Activated naive CD8-positive, alpha-beta T cell treated with anti-CD3 and anti-CD28 coated beads for 36 hours (primary cell): Measurements from ENCODE around the gene KCNA5. TPM values are rescaled to one million over a fixed set of nuclear protein-coding genes. Genes with fewer than 3 reads are reported as not detected.
A peak's percentile ranks its signal among the peaks of the same experiment; 100 is the strongest.

Experiments used
- DNase-seq: peaks from one replicate; pipeline ENCODE4 v3.0.0; 2021
- H3K27ac Mint-ChIP-seq: one replicate; pipeline ENCODE4 v1.8.0; 2022; ENCODE audit warnings: mild to moderate bottlenecking, moderate library complexity, mixed read lengths
- H3K27me3 Mint-ChIP-seq: one replicate; pipeline ENCODE4 v1.8.0; 2022; ENCODE audit warnings: mild to moderate bottlenecking, mixed read lengths
- H3K36me3 Mint-ChIP-seq: one replicate; pipeline ENCODE4 v1.8.0; 2021; ENCODE audit warnings: mild to moderate bottlenecking, mixed read lengths
- H3K4me1 Mint-ChIP-seq: one replicate; pipeline ENCODE4 v1.8.0; 2021; ENCODE audit warnings: mixed read lengths
- H3K4me3 Mint-ChIP-seq: one replicate; pipeline ENCODE4 v1.8.0; 2022; ENCODE audit warnings: mild to moderate bottlenecking, moderate library complexity, mixed read lengths
- H3K9me3 Mint-ChIP-seq: one replicate; pipeline ENCODE4 v1.8.0; 2022; ENCODE audit warnings: mixed read lengths
- total RNA-seq, 2 experiments: library from RNA; stranded (reverse); gene quantifications; one replicate each; pipeline ENCODE4 v1.2.3, GENCODE V29; 2021

The KCNA5 gene
- total RNA-seq, 2 experiments from 2014 or later: not detected

DNA sequence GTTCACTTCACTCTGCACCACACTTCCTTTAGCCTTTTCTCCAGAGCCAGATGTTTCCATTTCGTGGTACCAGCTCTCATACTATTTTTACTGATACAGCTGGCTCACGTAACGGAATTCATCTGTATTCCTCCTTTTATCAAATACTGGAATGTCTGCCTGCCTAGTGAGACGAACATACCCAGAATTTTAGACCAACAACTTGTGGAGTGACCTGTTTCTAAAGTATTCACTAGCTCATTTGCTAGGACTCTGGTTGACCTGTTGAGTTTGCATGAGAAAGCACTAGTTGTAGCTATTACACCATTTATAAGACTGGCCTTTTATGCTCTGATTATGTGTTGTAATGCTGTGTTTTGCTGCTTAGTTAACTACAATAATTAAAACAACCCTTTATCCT lies 22.6 kb downstream of the KCNA5 start:
- Mint-ChIP-seq H3K4me3 (no peak overlapping the region), H3K27me3 (peaks cover 7% of the 10 kb centered on the region), H3K9me3 (no peaks in the 10 kb centered on the region), H3K36me3 (no peaks in the 10 kb centered on the region), H3K27ac (no peak overlapping the region), H3K4me1 (no peaks in the 10 kb centered on the region)
- no peak for DNase-seq

DNA sequence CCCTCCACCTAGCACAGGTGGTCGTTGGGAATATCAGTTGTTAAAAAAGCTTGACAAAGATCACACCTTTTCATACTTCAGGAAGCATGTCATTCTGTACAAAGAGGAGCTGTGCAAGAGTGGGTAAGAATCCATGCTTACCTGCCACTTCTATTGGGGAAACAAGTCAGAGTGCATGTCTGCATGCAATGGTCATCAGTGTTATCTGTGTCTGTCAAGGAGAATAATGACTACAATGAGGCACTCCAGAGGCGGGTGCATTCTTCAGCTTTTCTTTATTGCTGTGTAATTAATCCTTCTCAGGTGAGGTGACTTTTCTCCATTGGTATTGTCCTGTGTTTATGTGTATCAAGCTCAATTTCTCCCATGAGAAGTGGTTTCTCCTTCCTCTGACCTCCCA lies 24.4 kb downstream of the KCNA5 start:
- no peak overlapping the region for H3K27ac Mint-ChIP-seq
- no peaks in the 10 kb centered on the region for H3K36me3 Mint-ChIP-seq
- no peak overlapping the region for H3K4me3 Mint-ChIP-seq
- H3K9me3 Mint-ChIP-seq: no peaks in the 10 kb centered on the region
- H3K4me1 Mint-ChIP-seq: no peaks in the 10 kb centered on the region
- no peak for DNase-seq
- peaks cover 10% of the 10 kb centered on the region for H3K27me3 Mint-ChIP-seq

DNA sequence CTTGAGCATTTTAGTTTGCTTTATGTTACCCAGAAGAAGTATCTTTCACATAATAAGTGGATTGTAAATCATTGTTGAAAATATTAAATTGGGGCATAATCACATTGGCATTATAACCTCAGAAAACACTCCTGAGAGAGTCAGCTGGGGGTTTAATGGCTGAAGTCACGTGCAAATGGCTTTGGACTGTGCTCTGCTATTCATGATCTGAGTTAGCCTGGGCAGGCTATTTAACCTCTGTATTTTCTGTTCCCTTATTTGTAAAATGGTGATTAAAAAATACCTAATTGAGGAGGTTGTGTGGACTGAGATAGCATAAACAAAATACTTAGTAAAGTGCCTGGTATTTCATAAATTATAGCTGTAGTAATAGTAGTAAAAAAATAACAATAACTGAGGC lies 24.9 kb downstream of the KCNA5 start:
- Mint-ChIP-seq H3K36me3 (no peaks in the 10 kb centered on the region), H3K27ac (no peak overlapping the region), H3K4me1 (no peaks in the 10 kb centered on the region), H3K27me3 (peaks cover 12% of the 10 kb centered on the region), H3K4me3 (no peak overlapping the region), H3K9me3 (no peaks in the 10 kb centered on the region)
- no peak for DNase-seq

DNA sequence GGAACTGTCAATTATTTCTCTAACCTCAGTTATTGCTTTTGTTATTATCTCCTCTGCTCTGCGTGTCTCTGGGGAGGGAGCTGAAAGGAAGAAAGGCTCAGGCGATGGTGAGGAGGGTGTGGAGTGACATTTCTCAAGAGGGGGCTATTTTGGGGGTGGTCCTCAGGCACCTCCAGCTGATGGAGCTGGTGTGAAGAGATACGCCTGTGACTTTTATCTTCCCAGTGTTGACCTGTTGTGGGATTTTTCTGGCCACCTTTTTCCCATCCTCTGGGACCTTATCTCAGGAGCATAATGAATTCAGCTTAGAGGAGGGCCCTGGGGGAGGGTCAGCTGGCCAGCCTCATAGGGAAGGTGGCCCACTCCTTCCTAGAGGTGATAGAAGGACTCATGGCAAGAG lies 26.4 kb downstream of the KCNA5 start:
- no peaks in the 10 kb centered on the region for H3K4me1 Mint-ChIP-seq
- H3K9me3 Mint-ChIP-seq: no peaks in the 10 kb centered on the region
- no peak overlapping the region for H3K4me3 Mint-ChIP-seq
- peak overlapping the region; percentile 30 for H3K27ac Mint-ChIP-seq
- H3K36me3 Mint-ChIP-seq: no peaks in the 10 kb centered on the region
- peaks cover 6% of the 10 kb centered on the region for H3K27me3 Mint-ChIP-seq
- no peak for DNase-seq

DNA sequence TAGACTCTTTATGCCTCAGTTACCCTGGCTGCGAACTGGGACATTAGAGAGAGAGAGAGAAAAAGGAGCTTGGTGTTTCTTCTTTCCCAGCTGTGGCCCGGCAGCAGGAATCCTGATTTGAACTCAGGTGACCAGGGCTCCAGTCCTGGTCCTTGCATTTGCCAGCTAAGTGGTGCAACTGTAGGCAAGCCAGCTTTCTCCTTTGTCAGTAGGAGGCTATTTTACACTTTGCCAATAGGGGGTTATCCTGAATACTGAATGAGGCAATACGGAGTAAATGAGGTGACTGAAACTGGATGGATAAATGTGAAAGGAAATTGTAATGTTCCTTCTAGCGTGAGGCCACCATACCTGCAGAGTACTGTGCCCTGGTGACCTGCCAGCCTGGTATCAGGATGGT lies 27.8 kb downstream of the KCNA5 start:
- H3K4me1 Mint-ChIP-seq: no peaks in the 10 kb centered on the region
- H3K27me3 Mint-ChIP-seq: peaks cover 6% of the 10 kb centered on the region
- H3K27ac Mint-ChIP-seq: no peak overlapping the region
- no peaks in the 10 kb centered on the region for H3K36me3 Mint-ChIP-seq
- no peaks in the 10 kb centered on the region for H3K9me3 Mint-ChIP-seq
- H3K4me3 Mint-ChIP-seq: no peak overlapping the region
- no peak for DNase-seq

DNA sequence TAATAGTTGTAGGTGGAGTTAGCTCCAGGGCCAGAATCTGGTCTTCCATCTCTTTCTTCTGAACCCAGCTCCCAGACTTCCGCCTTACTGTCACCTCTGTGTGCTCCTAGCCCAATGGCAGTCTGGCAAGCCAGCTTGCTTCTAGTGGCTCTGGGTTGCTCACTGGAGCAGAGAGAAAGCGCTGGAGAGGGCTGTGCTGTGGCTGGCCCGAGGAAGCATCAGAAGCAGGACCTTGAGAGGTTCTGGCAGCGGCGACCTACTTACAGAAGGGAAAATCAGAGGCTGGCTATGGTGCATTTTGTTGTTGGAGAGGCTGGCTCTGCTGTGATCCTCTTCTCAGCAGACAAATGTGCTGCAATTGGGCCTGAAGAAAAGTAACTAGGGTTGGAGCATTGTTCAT lies 28.6 kb downstream of the KCNA5 start:
- H3K9me3 Mint-ChIP-seq: no peaks in the 10 kb centered on the region
- no peak overlapping the region for H3K27ac Mint-ChIP-seq
- no peak overlapping the region for H3K4me3 Mint-ChIP-seq
- H3K36me3 Mint-ChIP-seq: no peaks in the 10 kb centered on the region
- H3K27me3 Mint-ChIP-seq: peaks cover 6% of the 10 kb centered on the region
- no peaks in the 10 kb centered on the region for H3K4me1 Mint-ChIP-seq
- no peak for DNase-seq

DNA sequence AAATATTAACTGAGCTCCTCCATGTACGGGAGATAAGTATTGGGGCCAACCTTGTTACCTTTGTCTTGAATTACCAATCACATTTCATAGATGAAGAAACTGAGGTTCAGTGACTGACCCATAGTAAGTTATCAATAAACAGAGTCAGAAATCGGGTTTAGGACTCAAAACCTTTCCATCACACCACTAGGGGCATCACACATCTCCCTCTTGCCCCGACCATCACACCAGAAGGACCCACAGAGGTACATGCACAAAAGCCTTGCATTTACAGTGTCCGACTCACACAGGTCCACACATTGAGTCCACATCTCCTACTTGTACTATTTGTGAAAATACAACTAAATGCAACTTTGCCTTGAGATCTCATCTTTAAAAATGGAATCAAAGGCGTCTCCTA lies 29.4 kb downstream of the KCNA5 start:
- Mint-ChIP-seq H3K27me3 (peaks cover 6% of the 10 kb centered on the region), H3K4me3 (no peak overlapping the region), H3K36me3 (no peaks in the 10 kb centered on the region), H3K27ac (no peak overlapping the region), H3K9me3 (no peaks in the 10 kb centered on the region), H3K4me1 (no peaks in the 10 kb centered on the region)
- no peak for DNase-seq

DNA sequence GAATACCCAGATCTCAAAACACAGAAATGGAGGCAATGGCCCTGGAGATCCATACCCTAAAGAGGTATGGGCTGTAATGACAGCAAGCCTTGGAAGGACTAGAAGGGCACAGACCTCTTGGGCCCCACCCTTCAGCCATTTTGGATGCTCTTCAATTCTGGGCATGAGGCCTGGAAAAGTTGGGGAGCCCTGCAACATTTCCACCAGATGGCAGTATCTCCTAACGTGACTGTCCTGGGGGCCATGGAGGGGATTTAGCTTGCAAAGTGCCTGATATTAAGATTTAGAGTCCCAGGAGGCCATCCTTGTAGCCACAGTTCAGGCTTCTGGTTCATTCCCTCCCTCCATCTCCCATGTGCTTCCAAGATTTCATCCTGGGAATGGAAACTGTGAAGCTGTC lies 30.2 kb downstream of the KCNA5 start:
- no peak for DNase-seq
- peaks cover 6% of the 10 kb centered on the region for H3K27me3 Mint-ChIP-seq
- H3K4me1 Mint-ChIP-seq: no peaks in the 10 kb centered on the region

DNA sequence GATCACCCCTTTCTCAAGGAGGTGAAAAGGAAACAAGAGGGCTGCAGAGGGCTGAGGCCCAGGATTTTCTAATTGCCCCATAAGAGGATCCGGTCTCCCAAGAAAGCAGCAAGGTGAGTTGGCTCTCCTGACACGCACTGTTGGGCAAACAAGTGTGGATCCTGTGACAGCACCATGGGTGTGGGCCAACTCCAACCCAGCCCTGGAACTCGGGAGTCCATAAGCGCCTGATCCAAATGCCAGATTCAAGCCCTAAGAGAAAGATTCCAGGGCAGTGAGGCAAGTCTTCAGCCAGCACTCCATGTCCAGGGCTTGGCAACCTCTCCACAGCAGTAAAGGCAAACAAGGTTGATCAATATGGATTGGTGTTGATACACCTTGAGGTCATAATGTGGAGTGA lies 33.1 kb downstream of the KCNA5 start:
- Mint-ChIP-seq H3K36me3 (no peaks in the 10 kb centered on the region), H3K4me1 (no peaks in the 10 kb centered on the region), H3K27me3 (peaks cover 6% of the 10 kb centered on the region), H3K9me3 (no peaks in the 10 kb centered on the region), H3K27ac (no peak overlapping the region), H3K4me3 (no peak overlapping the region)
- DNase-seq: no peak

More for the DNA sequence above, 30.2 kb downstream of the KCNA5 start:
- no peaks in the 10 kb centered on the region for H3K36me3 Mint-ChIP-seq
- no peak overlapping the region for H3K27ac Mint-ChIP-seq
- no peak overlapping the region for H3K4me3 Mint-ChIP-seq
- no peaks in the 10 kb centered on the region for H3K9me3 Mint-ChIP-seq

DNA sequence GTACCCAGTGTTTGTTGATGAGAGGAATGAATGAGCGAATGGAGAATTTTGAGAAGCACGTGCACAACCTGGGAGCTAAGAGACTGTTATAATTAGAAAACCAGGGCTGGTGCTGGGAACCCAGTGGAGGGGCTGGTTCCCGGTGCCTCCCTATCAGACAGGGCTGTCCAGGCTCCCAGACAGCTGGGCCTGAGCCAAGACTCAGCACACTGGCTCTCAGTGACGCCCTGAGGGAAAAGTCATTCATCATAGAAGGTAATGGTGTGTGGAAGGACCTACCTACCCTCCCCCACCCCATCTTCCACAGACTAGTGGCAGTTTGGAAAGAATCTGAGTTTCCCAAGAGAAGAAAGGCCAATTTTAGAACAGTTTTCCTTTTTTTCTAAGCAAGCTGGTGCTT lies 34.7 kb downstream of the KCNA5 start:
- Mint-ChIP-seq H3K4me3 (no peak overlapping the region), H3K36me3 (no peaks in the 10 kb centered on the region), H3K27me3 (peaks cover under 1% of the 10 kb centered on the region), H3K9me3 (no peaks in the 10 kb centered on the region), H3K4me1 (no peaks in the 10 kb centered on the region), H3K27ac (no peak overlapping the region)
- DNase-seq: no peak

DNA sequence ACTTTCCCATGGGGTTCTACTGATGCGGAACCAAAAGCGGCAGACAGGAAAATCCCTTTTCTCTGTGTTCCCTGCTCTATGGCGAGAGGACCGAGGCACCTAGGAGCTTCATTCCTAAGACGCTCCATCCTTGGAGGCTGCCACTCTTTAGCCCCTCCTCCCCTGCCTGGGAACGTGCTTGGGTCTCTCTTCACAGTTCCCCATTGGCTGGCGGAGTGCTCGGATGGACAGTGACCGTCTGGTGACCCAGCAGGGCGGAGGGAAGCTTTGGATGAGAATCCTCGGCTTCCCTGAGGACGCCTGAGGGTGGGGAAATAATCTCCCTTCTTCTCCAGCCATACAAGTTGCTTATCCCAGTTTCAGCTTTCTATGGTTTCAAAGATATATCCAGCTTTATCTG lies 37.3 kb downstream of the KCNA5 start:
- no peaks in the 10 kb centered on the region for H3K4me1 Mint-ChIP-seq
- no peaks in the 10 kb centered on the region for H3K36me3 Mint-ChIP-seq
- H3K9me3 Mint-ChIP-seq: no peaks in the 10 kb centered on the region
- H3K27me3 Mint-ChIP-seq: no peaks in the 10 kb centered on the region
- DNase-seq: no peak
- no peak overlapping the region for H3K4me3 Mint-ChIP-seq
- no peak overlapping the region for H3K27ac Mint-ChIP-seq

DNA sequence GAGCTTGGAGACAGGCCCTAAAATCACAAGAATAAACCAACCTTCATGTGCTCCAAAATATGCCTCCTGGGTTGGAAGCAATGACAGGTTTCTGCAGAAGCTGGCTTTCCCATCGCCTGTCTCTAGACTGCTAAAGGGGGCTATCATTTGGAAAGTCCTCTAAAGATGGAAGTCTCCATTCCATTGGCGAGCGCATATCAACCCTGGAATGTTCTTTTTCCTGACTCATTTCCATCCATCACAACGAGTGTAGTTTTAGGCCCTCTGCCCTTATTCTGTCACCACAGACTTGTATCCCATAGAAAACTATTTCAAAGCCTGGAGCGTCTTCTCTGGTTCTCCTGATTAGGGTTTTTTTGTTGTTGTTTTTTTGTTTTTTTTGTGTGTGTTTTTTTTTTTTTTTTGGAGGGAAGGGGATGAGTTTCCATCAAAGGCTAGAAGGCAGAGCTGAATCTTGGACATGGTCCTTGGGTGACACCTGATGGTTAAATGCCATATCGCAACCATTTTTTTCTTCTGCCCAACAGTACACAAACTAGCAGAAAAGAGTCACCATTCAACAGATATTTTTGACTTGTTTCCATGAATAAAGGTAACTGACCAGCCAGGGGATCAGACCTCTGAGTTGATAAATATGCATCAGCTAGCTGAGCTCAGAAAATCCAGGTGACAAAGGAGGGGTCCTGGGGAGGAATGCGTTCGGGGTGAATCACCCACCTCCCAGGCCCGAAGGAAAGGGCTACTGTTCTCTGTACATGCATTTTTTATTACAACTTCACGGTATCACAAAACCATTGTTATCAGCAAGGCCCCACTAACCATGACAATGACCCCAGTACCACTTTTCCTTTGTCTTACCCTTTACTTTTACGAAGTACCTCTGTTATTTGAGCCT lies 40.5 kb downstream of the KCNA5 start:
- Mint-ChIP-seq H3K4me1 (no peaks in the 10 kb centered on the region), H3K27ac (no peak overlapping the region), H3K27me3 (no peaks in the 10 kb centered on the region), H3K4me3 (no peak overlapping the region), H3K36me3 (no peaks in the 10 kb centered on the region), H3K9me3 (no peaks in the 10 kb centered on the region)
- no peak for DNase-seq

DNA sequence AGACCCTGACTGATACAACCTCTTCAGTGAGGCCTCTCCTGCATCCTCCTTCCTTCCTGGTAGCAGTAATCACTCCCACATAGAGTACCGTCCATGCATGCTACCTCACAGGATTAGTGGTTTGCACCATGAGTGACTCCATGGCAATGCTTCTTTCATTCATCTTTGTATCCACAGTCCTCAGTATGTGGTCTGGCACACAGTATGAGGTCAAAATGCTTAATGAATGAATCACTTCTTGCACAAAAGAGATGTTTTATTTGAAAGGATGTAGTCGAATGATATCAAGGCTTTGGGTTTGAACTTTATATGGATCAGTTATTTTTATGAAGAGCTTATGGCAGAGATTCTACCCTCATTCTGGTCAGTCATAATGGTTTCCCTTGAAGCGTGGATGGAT lies 42.2 kb downstream of the KCNA5 start:
- Mint-ChIP-seq H3K4me1 (no peaks in the 10 kb centered on the region), H3K27ac (no peak overlapping the region), H3K36me3 (no peaks in the 10 kb centered on the region), H3K9me3 (no peaks in the 10 kb centered on the region), H3K27me3 (peaks cover 5% of the 10 kb centered on the region), H3K4me3 (no peak overlapping the region)
- no peak for DNase-seq

DNA sequence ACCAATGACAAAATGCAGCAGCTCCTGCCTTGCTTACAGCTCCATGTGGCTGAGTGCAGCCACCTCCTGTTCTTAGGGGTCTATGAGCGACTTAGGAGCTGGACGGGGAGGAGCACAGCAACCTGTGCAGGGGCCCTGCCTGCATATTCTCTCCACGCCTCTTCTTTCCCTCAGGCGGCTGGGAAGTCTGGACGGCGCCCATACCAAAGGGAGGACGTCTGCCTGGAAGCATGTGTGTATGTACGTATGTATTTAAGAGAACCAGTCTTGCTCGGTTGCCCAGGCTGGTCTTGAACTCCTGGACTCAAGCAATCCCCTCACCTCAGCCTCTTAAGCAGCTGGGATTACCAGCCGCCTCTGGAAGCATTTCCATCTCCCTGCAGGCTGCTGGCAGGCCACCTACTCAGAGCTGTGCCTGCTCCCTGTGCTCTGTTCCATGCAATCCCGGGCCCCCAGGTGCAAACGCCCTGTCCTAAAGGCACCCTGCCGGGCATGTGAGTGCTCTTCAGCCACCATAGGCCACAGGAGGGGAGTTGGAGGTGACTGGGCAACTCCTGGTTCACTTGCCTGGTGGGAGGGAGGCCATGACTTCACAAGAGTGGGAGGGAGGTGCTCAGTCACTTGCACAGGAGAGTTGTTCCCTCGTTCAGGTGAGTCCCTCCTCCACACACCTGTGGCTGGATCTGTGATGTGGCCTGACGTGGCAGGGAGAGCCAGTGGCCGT lies 44.3 kb downstream of the KCNA5 start:
- no peak overlapping the region for H3K4me3 Mint-ChIP-seq
- H3K27me3 Mint-ChIP-seq: peaks cover 11% of the 10 kb centered on the region
- no peak overlapping the region for H3K27ac Mint-ChIP-seq
- H3K36me3 Mint-ChIP-seq: no peaks in the 10 kb centered on the region
- H3K9me3 Mint-ChIP-seq: no peaks in the 10 kb centered on the region
- H3K4me1 Mint-ChIP-seq: no peaks in the 10 kb centered on the region
- no peak for DNase-seq

DNA sequence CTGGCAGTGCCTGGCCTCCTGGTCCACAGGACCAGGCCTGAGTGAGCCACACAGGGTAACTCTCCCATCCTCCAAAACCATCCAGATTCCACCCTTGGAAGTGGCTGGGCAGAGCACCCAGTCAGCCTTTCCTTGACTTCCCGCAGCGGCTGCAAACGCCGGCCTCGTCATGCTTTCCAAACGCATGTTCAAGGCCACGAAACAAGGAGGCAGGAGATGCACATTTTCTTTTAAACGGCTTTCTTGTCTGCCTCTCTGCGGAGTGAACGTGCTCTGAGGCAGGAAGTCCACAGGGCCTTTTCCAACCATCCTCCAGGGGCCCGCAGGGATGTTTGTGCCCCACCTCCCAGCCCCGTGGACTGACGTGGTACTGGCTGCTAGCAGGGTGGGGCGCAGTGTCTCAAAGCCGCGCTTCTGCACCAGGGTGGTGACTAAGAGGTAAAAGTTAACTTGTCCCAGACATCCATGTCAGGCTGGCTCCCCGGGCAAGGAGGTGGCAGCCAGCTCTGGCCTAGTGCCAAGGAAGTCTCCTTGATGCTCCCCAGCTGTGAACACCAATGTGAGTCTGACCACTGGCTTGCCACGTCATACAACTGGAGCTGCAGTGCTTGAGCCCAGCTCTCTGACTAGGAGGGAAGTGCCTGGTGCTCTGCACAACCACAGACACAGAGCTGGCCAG lies 45.0 kb downstream of the KCNA5 start:
- no peaks in the 10 kb centered on the region for H3K9me3 Mint-ChIP-seq
- DNase-seq: no peak
- H3K27me3 Mint-ChIP-seq: peaks cover 11% of the 10 kb centered on the region
- H3K36me3 Mint-ChIP-seq: no peaks in the 10 kb centered on the region
- H3K27ac Mint-ChIP-seq: no peak overlapping the region
- no peak overlapping the region for H3K4me3 Mint-ChIP-seq
- H3K4me1 Mint-ChIP-seq: no peaks in the 10 kb centered on the region
